BLaER1 (cell line): ENCODE results near the gene LDAH.

ENCODE experiments used
- H3K27ac ChIP-seq: shearing (Covaris generic); formaldehyde crosslinking; 2 replicates; pipeline ENCODE4 v1.8.1; 2022
- H3K27me3 ChIP-seq: shearing (Covaris generic); formaldehyde crosslinking; 2 replicates; pipeline ENCODE4 v1.8.1; 2022
- H3K36me3 ChIP-seq: shearing (Covaris generic); formaldehyde crosslinking; 2 replicates; pipeline ENCODE4 v1.8.1; 2022
- H3K4me1 ChIP-seq: shearing (Covaris generic); formaldehyde crosslinking; 2 replicates; pipeline ENCODE4 v1.8.1; 2022
- H3K4me2 ChIP-seq: shearing (Covaris generic); formaldehyde crosslinking; 2 replicates; pipeline ENCODE4 v1.8.1; 2022
- H3K4me3 ChIP-seq: shearing (Covaris generic); formaldehyde crosslinking; 2 replicates; pipeline ENCODE4 v1.8.1; 2022
- H3K9ac ChIP-seq: shearing (Covaris generic); formaldehyde crosslinking; 2 replicates; pipeline ENCODE4 v1.8.1; 2022
- H3K9me3 ChIP-seq: shearing (Covaris generic); formaldehyde crosslinking; 2 replicates; pipeline ENCODE4 v1.8.1; 2022
- H4K20me1 ChIP-seq: shearing (Covaris generic); formaldehyde crosslinking; 2 replicates; pipeline ENCODE4 v1.8.1; 2022
- Cebpa-rat ChIP-seq: shearing (Covaris generic); IDR thresholded peaks from 2 replicates; pipeline ENCODE4 v1.8.1; 2022

Gene LDAH

DNA sequence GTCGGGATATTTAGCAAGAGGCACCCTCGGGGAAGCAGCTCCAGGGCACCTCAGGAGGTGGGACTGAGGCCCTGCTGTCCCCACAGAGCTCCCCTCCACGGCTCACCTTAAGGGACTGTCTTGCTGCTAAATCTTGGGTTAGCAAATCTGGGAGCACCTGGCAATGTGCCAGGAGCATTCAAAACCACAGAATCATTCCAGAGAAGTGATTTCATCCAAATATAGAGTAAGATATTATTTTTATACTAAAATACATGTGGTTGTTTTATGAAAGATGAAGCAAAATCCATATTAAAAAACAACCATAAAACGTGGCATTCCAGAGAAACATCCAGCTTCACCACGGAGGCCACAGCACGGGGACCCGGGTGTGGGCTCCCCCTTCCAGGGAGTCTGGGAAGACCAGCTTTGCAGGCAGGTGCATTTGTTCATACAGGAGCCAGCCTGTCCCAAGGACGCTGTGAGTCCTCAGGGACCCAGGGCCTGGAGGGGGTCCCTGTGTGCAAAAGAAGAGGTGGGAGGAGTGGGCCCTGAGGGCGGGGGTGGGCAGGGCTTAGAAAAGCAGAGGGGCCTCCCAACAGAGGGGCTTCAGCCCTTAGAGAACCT lies 188.3 kb downstream of the LDAH start:
- Histone ChIP-seq H3K4me3 (no peak overlapping the region), H3K27me3 (no peaks in the 10 kb centered on the region), H3K27ac (peak overlapping the region; percentile 7; the same call in 1 of the 2 replicates), H3K9ac (peak overlapping the region; percentile 1; the same call in 1 of the 2 replicates), H3K36me3 (peaks cover 42% of the 10 kb centered on the region), H3K4me1 (peaks cover 54% of the 10 kb centered on the region), H3K4me2 (peak overlapping the region; percentile 81), H3K9me3 (no peaks in the 10 kb centered on the region), H4K20me1 (peaks cover 42% of the 10 kb centered on the region; the same call in 1 of the 2 replicates)
- TF ChIP-seq Cebpa-rat, result no peak
